HEK293T (cell line): ENCODE results near the gene HOXC9.

Source experiments
- CTCF ChIA-PET: fragments of 350-600 bp; formaldehyde crosslinking; extraction: SDS; loops from one replicate; lab custom pipeline; 2021; ENCODE audit warnings: antibody characterized with exemption, inconsistent platforms; lab: Yijun Ruan, JAX
- POLR2A ChIA-PET: fragments of 350-600 bp; formaldehyde crosslinking; extraction: SDS; loops from one replicate; lab custom pipeline; 2020; ENCODE audit warnings: antibody characterized with exemption, inconsistent platforms; lab: Yijun Ruan, JAX
- DNase-seq: peaks from one replicate; pipeline ENCODE4 v3.0.0; 2012; ENCODE audit warnings: mixed read lengths; ENCODE audit errors: extremely low spot score
- ARNT ChIP-seq: fragments of 450-650 bp; IDR thresholded peaks from 2 replicates; pipeline ENCODE4 v1.6.1; 2017; ENCODE audit warnings: mild to moderate bottlenecking
- BHLHE40 ChIP-seq: fragments of 450-650 bp; IDR thresholded peaks from 2 replicates; pipeline ENCODE4 v1.6.1; 2016; ENCODE audit warnings: mild to moderate bottlenecking, moderate library complexity, borderline replicate concordance
- CTBP1 ChIP-seq: fragments of 450-650 bp; IDR thresholded peaks from 2 replicates; pipeline ENCODE4 v1.6.1; 2016; ENCODE audit warnings: borderline replicate concordance
- ELF4 ChIP-seq: fragments of 450-650 bp; IDR thresholded peaks from 2 replicates; pipeline ENCODE4 v1.6.1; 2017; ENCODE audit warnings: antibody characterized with exemption
- FOXA1 ChIP-seq: fragments of 450-650 bp; IDR thresholded peaks from 2 replicates; pipeline ENCODE4 v1.6.1; 2016; ENCODE audit warnings: mild to moderate bottlenecking
- FOXK2 ChIP-seq: fragments of 450-650 bp; IDR thresholded peaks from 2 replicates; pipeline ENCODE4 v1.6.1; 2016; ENCODE audit warnings: mild to moderate bottlenecking
- FOXM1 ChIP-seq: fragments of 450-650 bp; IDR thresholded peaks from 2 replicates; pipeline ENCODE4 v1.6.1; 2017; ENCODE audit warnings: mild to moderate bottlenecking, borderline replicate concordance
- HDGF ChIP-seq: fragments of 450-650 bp; IDR thresholded peaks from 2 replicates; pipeline ENCODE4 v1.6.1; 2017; ENCODE audit warnings: antibody characterized with exemption, borderline replicate concordance
- L3MBTL2 ChIP-seq: fragments of 450-650 bp; conservative IDR thresholded peaks from 2 replicates; pipeline ENCODE4 v1.6.1; 2016; ENCODE audit warnings: mild to moderate bottlenecking
- LEF1 ChIP-seq: fragments of 450-650 bp; IDR thresholded peaks from 2 replicates; pipeline ENCODE4 v1.6.1; 2017; ENCODE audit warnings: mild to moderate bottlenecking, borderline replicate concordance
- NFRKB ChIP-seq: fragments of 450-650 bp; IDR thresholded peaks from 2 replicates; pipeline ENCODE4 v1.6.1; 2016; ENCODE audit warnings: mild to moderate bottlenecking, moderate library complexity
- PKNOX1 ChIP-seq: fragments of 450-650 bp; IDR thresholded peaks from 2 replicates; pipeline ENCODE4 v1.6.1; 2016
- SP1 ChIP-seq: fragments of 450-650 bp; IDR thresholded peaks from 2 replicates; pipeline ENCODE4 v1.6.1; 2017
- SUZ12 ChIP-seq: fragments of 450-650 bp; IDR thresholded peaks from 2 replicates; pipeline ENCODE4 v1.6.1; 2016; ENCODE audit warnings: mild to moderate bottlenecking
- TARDBP ChIP-seq: fragments of 450-650 bp; IDR thresholded peaks from 2 replicates; pipeline ENCODE4 v1.6.1; 2016
- ZNF384 ChIP-seq: fragments of 450-650 bp; IDR thresholded peaks from 2 replicates; pipeline ENCODE4 v1.6.1; 2016

Gene HOXC9

GRCh38 chr12:53952871-53953734, 46.9 kb upstream of the HOXC9 start:
- CTCF ChIA-PET, result interaction anchor here (0.7 to 2.0 kb wide), 7 partner anchors 9 to 207 kb away, joined by 3 to 7 read pairs (median 4); partner anchors contain the start of gene HOXC10
- TF ChIP-seq ZNF384 (no peak), FOXK2 (no peak), TARDBP (no peak), L3MBTL2 (peak; percentile 42; the same call in 1 of the 2 replicates), SUZ12 (no peak), PKNOX1 (no peak), FOXA1 (no peak)
- peak; percentile 54 for DNase-seq
- POLR2A ChIA-PET, result interaction anchor here (0.8 to 3.6 kb wide), 8 partner anchors 11 to 452 kb away, joined by 3 to 14 read pairs (median 4); partner anchors contain the start of genes HOXC11, HOXC13, HOXC9 and TARBP2

DNA sequence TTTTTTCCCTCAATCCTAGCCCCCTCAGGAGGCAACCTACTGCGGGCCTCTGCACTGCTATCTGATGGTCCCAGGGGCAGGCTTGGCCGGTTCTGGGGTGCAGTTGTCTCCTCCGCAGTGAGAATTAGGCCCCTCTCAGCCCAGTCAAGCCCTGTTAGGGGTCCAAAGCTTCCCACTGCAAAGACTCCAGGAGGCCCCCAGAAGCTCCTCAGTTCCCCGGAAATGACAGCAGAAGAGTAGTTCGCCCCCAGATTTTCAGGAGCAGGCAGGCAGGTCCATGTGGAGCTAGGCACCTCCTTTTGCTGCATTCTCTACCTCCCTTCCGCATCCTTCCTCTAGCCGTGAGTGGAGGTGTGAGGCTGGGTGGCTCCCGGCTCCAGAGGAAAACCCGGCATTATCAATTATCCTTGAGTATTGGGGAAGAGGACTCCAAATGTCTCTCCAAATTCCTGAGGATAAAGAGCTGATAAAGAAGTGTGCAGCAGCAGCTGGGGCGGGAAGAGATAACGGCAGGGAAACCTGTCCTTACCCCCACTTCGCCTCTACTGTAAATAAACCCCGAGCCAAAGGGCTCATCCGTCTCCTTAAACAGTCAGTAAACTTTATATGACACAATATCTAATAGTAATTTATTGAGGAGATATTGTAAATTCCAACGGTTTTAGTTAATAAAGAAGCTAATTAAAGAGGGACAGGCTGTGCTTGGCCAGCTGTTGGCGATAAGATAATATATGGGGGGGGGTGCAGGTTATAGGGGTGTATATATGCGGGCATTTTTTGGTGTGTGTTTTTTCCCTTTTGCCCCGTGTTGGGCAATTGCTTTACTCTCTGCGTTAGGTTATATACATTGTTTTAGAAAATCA, 45.9 kb upstream of the HOXC9 start:
- CTCF ChIA-PET, result interaction anchor here (0.7 to 2.0 kb wide), 6 partner anchors 8 to 208 kb away, joined by 3 to 7 read pairs (median 4); partner anchors contain the start of gene HOXC10
- no peak for TF ChIP-seq ARNT
- no peak for TF ChIP-seq ZNF384
- no peak for DNase-seq
- POLR2A ChIA-PET, result interaction anchor here (0.8 to 3.6 kb wide), 8 partner anchors 10 to 453 kb away, joined by 3 to 14 read pairs (median 6); partner anchors contain the start of genes HOXC13 and TARBP2

DNA sequence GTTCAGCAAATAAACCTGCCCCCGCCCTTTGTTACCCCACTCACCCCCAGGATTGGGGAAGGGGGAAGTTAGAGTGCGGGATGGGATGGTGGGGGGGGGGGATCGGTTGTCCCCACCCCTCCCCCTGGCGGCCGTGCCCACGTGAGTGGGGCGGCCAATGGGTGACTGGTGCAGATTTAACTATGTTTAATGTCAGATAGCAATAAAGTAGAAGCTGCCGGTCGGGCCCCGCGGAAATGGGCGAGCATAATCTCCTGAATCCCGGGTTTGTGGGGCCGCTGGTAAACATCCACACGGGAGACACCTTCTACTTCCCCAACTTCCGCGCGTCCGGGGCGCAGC, 45.3 kb upstream of the HOXC9 start, which contains the start of gene HOXC12:
Gene HOXC12, plus strand, starts transcription at position 210 of the 342 bp plus-strand sequence. Its CDS starts 27 bp downstream, at position 237.
- peak; percentile 47 for DNase-seq
- ChIA-PET CTCF (interaction anchor here (1.9 to 2.0 kb wide), 2 partner anchors 30 to 209 kb away, joined by 4 to 5 read pairs; partner anchors contain the start of gene HOXC10), POLR2A (interaction anchor here (1.2 to 3.6 kb wide), 4 partner anchors 9 to 21 kb away, joined by 4 to 14 read pairs (median 8); partner anchors contain the start of gene HOXC13)
- TF ChIP-seq BHLHE40, result no peak
- TF ChIP-seq FOXA1, result no peak
- no peak for TF ChIP-seq SUZ12
- TF ChIP-seq FOXM1, result no peak
- TF ChIP-seq LEF1, result no peak
- no peak for TF ChIP-seq PKNOX1
- no peak for TF ChIP-seq ZNF384
- TF ChIP-seq NFRKB, result no peak
- TF ChIP-seq ARNT, result no peak
- no peak for TF ChIP-seq ELF4

DNA sequence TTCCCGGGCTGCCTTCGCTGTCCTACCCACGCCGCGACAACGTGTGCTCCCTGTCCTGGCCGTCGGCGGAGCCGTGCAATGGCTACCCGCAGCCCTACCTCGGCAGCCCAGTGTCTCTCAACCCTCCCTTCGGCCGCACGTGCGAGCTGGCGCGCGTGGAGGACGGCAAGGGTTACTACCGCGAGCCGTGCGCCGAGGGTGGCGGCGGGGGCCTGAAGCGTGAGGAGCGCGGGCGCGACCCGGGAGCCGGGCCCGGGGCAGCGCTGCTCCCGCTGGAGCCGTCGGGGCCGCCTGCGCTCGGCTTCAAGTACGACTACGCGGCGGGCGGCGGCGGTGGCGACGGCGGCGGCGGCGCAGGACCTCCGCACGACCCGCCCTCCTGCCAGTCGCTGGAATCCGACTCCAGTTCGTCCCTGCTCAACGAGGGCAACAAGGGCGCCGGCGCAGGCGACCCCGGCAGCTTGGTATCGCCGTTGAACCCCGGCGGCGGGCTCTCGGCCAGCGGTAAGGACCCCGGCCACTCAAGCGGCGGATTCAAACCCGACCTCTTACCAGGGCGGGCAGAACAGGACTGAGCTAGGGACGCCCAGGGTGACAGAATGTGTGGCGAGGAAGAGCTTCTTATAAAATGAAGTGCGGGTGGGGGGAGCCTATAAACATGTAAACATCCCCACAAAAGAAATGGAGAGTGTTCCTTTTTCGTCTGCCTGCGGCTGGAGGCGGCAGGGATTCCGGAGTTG, 44.8 kb upstream of the HOXC9 start:
- DNase-seq, result no peak
- TF ChIP-seq HDGF, result no peak
- ChIA-PET CTCF (no interaction called here), POLR2A (interaction anchor here (1.2 to 1.5 kb wide), 3 partner anchors 9 to 21 kb away, joined by 4 to 8 read pairs (median 7); no protein-coding TSS in a partner anchor)

DNA sequence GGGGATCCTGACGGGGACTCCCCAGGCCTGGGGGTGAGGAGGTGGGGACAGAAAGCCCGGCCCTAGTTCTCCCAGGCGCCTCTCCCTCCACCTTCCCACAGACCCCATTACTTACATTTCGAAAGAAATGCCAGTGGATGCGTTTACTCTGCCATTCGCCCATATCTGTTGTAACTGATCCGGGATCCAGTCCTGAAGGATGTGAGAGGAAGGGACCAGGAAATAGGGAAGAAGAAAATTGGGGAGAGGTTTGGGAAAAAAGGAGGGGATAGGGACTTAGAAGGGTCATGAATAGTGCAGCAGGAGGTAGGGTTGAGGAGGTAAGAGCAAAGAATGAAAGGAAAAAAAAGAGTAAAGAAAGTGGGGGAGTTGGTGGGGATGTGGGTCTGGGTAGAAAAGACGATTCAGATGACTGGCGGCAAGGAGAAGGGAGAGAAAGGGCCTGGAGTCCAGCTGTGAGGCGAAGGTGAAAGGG, 44.1 kb upstream of the HOXC9 start:
- no peak for TF ChIP-seq LEF1
- ChIA-PET POLR2A (no interaction called here), CTCF (no interaction called here)
- no peak for DNase-seq

DNA sequence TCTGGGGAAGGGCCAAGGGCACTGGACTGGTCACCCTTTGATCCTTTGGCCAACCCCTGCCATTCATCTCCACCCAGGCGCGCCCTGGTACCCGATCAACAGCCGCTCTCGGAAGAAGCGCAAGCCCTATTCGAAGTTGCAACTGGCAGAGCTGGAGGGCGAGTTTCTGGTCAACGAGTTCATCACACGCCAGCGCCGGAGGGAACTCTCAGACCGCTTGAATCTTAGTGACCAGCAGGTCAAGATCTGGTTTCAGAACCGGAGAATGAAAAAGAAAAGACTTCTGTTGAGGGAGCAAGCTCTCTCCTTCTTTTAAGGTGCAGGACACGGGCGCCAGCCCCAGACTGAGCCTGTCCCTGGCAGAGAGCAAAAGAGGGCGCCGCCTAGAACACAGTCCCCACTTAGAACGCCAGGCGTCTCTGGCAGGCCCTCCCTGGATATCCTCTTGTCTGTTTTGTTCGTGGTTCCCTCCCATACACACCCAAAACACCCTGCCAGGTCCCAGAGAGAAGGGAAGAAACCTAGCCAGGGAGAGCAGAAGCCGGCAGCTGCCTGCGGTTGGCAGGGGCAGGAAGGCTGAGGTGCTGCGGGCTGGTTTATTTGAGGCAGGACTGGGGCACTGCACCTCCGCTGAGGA, 43.6 kb upstream of the HOXC9 start:
- POLR2A ChIA-PET, result no interaction called here
- TF ChIP-seq SP1 (no peak), ARNT (no peak), BHLHE40 (no peak), FOXA1 (no peak), FOXK2 (no peak), NFRKB (no peak), L3MBTL2 (no peak), PKNOX1 (no peak), CTBP1 (no peak), SUZ12 (no peak), ZNF384 (no peak), LEF1 (no peak), ELF4 (no peak), HDGF (no peak), TARDBP (no peak)
- DNase-seq, result no peak
- CTCF ChIA-PET, result interaction anchor here (0.6 kb wide), 1 partner anchor 11 kb away, joined by 3 read pairs; no protein-coding TSS in a partner anchor
